HCT116 (cell line): ENCODE data around the gene ANKLE2. TPM values are rescaled to one million over a fixed set of nuclear protein-coding genes. Genes with fewer than 3 reads are reported as not detected.

ENCODE experiments used
- ATAC-seq: fragments of 200-7000 bp; cut with Tn5 transposase; 2 replicates; pipeline ENCODE4 v1.9.1; 2020; ENCODE audit warnings: mild to moderate bottlenecking, moderate library complexity
- BruUV-seq: library from RNA; stranded (reverse); fragments of 400-500 nt; replicated peaks from 2 replicates; lab custom pipeline; 2021; lab: Mats Ljungman, UMichigan
- CTCF ChIA-PET: fragments of 300-600 bp; sonication (Branson Sonifier 250); formaldehyde crosslinking; loops from one replicate; lab custom pipeline; 2021; ENCODE audit warnings: antibody characterized with exemption; lab: Charles Lee
- POLR2A ChIA-PET: fragments of 300-600, 350-600 bp; sonication (Branson Sonifier 250); formaldehyde crosslinking; loops from one replicate; lab custom pipeline; 2021; ENCODE audit warnings: antibody characterized with exemption; lab: Charles Lee
- RAD21 ChIA-PET, 2 experiments: fragments of 300-600 bp; sonication (Branson Sonifier 250); formaldehyde crosslinking; loops; one replicate each; lab custom pipeline; 2023; ENCODE audit warnings: low total read pairs in 2 of 2; ENCODE audit not compliant: uncharacterized antibody in 2 of 2, unreplicated experiment in 2 of 2, low non-redundant PET in 1 of 2; lab: Charles Lee
- DNase-seq: peaks from one replicate; pipeline ENCODE4 v3.0.0-alpha.2; 2010; ENCODE audit warnings: low read depth, low spot score
- H2AFZ ChIP-seq: fragments of 200-600 bp; shearing (Covaris generic), sonication (generic); 2 replicates; pipeline ENCODE4 v1.6.1; 2017; ENCODE audit warnings: low read depth, mixed run types, mixed read lengths, antibody characterized with exemption, low read length; ENCODE audit not compliant: poor library complexity, severe bottlenecking
- H3K27ac ChIP-seq: 2 replicates; pipeline ENCODE4 v1.5.1; 2012; ENCODE audit warnings: low read depth, low read length
- H3K27me3 ChIP-seq: fragments of 200-600 bp; sonication (generic); 2 replicates; pipeline ENCODE4 v1.6.1; 2016; ENCODE audit warnings: mixed run types, low read length, mixed read lengths; ENCODE audit not compliant: insufficient read depth
- H3K36me3 ChIP-seq, 2 experiments: fragments of 200-500 bp in 1 of 2; fragments of 200-600 bp in 1 of 2; sonication (Bioruptor generic) in 1 of 2; sonication (generic) in 1 of 2; 2 replicates each; pipeline versions ENCODE4 v1.5.1 to v1.6.1; 2014 to 2016; ENCODE audit warnings: low read length in 2 of 2, inconsistent platforms in 1 of 2, mixed read lengths in 1 of 2, mixed run types in 1 of 2; ENCODE audit not compliant: insufficient read depth in 2 of 2, control insufficient read depth in 1 of 2
- H3K4me1 ChIP-seq, 2 experiments: fragments of 200-600 bp in 1 of 2; sonication (generic) in 1 of 2; 2 replicates each; pipeline versions ENCODE4 v1.5.1 to v1.6.1; 2012 to 2017; ENCODE audit warnings: low read length in 2 of 2, inconsistent platforms in 1 of 2, mild to moderate bottlenecking in 1 of 2, mixed read lengths in 1 of 2, mixed run types in 1 of 2, moderate library complexity in 1 of 2; ENCODE audit not compliant: insufficient read depth in 2 of 2, control insufficient read depth in 1 of 2
- H3K4me2 ChIP-seq: fragments of 200-600 bp; sonication (generic); 2 replicates; pipeline ENCODE4 v1.6.1; 2017; ENCODE audit warnings: mixed run types, low read length, mixed read lengths
- H3K4me3 ChIP-seq, 2 experiments: fragments of 200-600 bp in 1 of 2; sonication (generic) in 1 of 2; replicated peaks in 1 of 2; 2 replicates each; pipeline ENCODE4 v1.5.1; 2011 to 2016; ENCODE audit warnings: low read length in 2 of 2, control low read depth in 1 of 2, low read depth in 1 of 2, mild to moderate bottlenecking in 1 of 2, mixed read lengths in 1 of 2, mixed run types in 1 of 2
- H3K79me2 ChIP-seq: fragments of 200-600 bp; sonication (generic); 2 replicates; pipeline ENCODE4 v1.6.1; 2017; ENCODE audit warnings: mild to moderate bottlenecking, mixed run types, low read length, moderate library complexity, mixed read lengths; ENCODE audit not compliant: insufficient read depth
- H3K9ac ChIP-seq: fragments of 200-600 bp; sonication (generic); 2 replicates; pipeline ENCODE4 v1.6.1; 2016; ENCODE audit warnings: low read length, mixed read lengths
- H3K9me2 ChIP-seq: fragments of 200-600 bp; sonication (generic), shearing (Covaris generic); 2 replicates; pipeline ENCODE4 v1.6.1; 2017; ENCODE audit warnings: mixed run types, mild to moderate bottlenecking, moderate library complexity; ENCODE audit not compliant: insufficient read depth
- H3K9me3 ChIP-seq, 2 experiments: fragments of 200-500 bp in 1 of 2; fragments of 200-600 bp in 1 of 2; sonication (Bioruptor generic) in 1 of 2; sonication (generic) in 1 of 2; 2 replicates each; pipeline ENCODE4 v1.6.1; 2014 to 2017; ENCODE audit warnings: low read length in 2 of 2, mixed read lengths in 2 of 2, inconsistent platforms in 1 of 2, low read depth in 1 of 2, mild to moderate bottlenecking in 1 of 2, mixed run types in 1 of 2, moderate library complexity in 1 of 2; ENCODE audit not compliant: control insufficient read depth in 1 of 2, insufficient read depth in 1 of 2
- H4K20me1 ChIP-seq: fragments of 200-600 bp; sonication (generic), shearing (Covaris generic); 2 replicates; pipeline ENCODE4 v1.6.1; 2017; ENCODE audit warnings: mixed run types, mild to moderate bottlenecking, moderate library complexity; ENCODE audit not compliant: insufficient read depth
- ATF3 ChIP-seq: IDR thresholded peaks from 2 replicates; pipeline ENCODE4 v1.6.1; 2012
- CEBPB ChIP-seq: IDR thresholded peaks from 2 replicates; pipeline ENCODE4 v1.6.1; 2012; ENCODE audit warnings: low read depth
- CTCF ChIP-seq, 3 experiments: fragments of 200-600 bp in 1 of 3; sonication (generic) in 1 of 3; IDR thresholded peaks in 2 of 3; conservative IDR thresholded peaks in 1 of 3; 2 replicates each; pipeline ENCODE4 v1.5.1; 2012 to 2017; ENCODE audit warnings: low read depth in 2 of 3, low read length in 2 of 3, antibody characterized with exemption in 1 of 3, borderline replicate concordance in 1 of 3, control low read depth in 1 of 3, mild to moderate bottlenecking in 1 of 3, mixed read lengths in 1 of 3, mixed run types in 1 of 3, moderate library complexity in 1 of 3; ENCODE audit not compliant: insufficient read depth in 1 of 3
- ELF1 ChIP-seq: IDR thresholded peaks from 2 replicates; pipeline ENCODE4 v1.6.1; 2012; ENCODE audit warnings: low read depth, borderline replicate concordance
- EZH2 ChIP-seq: fragments of 200-600 bp; sonication (generic); IDR thresholded peaks from 2 replicates; pipeline ENCODE4 v1.6.1; 2017; ENCODE audit warnings: antibody characterized with exemption, mixed run types
- EZH2phosphoT487 ChIP-seq: fragments of 200-600 bp; IDR thresholded peaks from 2 replicates; pipeline ENCODE4 v1.6.1; 2018; ENCODE audit warnings: antibody characterized with exemption, borderline replicate concordance
- JUND ChIP-seq: IDR thresholded peaks from 2 replicates; pipeline ENCODE4 v1.6.1; 2012
- POLR2A ChIP-seq: IDR thresholded peaks from 2 replicates; pipeline ENCODE4 v1.7.0; 2011; ENCODE audit warnings: borderline replicate concordance; ENCODE audit not compliant: insufficient read depth, insufficient read length; ENCODE audit errors: extremely low read depth
- POLR2AphosphoS5 ChIP-seq: IDR thresholded peaks from 2 replicates; pipeline ENCODE4 v1.6.1; 2011; ENCODE audit warnings: mild to moderate bottlenecking, low read depth, low read length, moderate library complexity
- RAD21 ChIP-seq: IDR thresholded peaks from 2 replicates; pipeline ENCODE4 v1.6.1; 2012; ENCODE audit warnings: low read depth, mild to moderate bottlenecking
- SIN3A ChIP-seq: IDR thresholded peaks from 2 replicates; pipeline ENCODE4 v1.6.1; 2012; ENCODE audit warnings: low read depth
- SP1 ChIP-seq: IDR thresholded peaks from 2 replicates; pipeline ENCODE4 v1.6.1; 2012; ENCODE audit warnings: low read depth
- SRF ChIP-seq: IDR thresholded peaks from 2 replicates; pipeline ENCODE4 v1.6.1; 2012; ENCODE audit warnings: low read depth
- TCF7L2 ChIP-seq: IDR thresholded peaks from 2 replicates; pipeline ENCODE4 v1.7.0; 2011; ENCODE audit warnings: borderline replicate concordance, inconsistent platforms; ENCODE audit not compliant: insufficient read depth, insufficient read length; ENCODE audit errors: extremely low read depth
- ZBTB33 ChIP-seq: IDR thresholded peaks from 2 replicates; pipeline ENCODE4 v1.6.1; 2011; ENCODE audit warnings: mild to moderate bottlenecking, low read length, moderate library complexity; ENCODE audit not compliant: insufficient replicate concordance; ENCODE audit errors: extremely low read depth
- intact Hi-C: fragments of 100-400 bp; cut with micrococcal nuclease; formaldehyde crosslinking; loops from 2 replicates; pipeline ENCODE4 v1.10.0; 2022
- total RNA-seq: library from RNA; stranded (reverse); gene quantifications from one replicate; pipeline ENCODE4 v1.2.1, GENCODE V29; 2021; ENCODE audit not compliant: unreplicated experiment

Gene ANKLE2
- total RNA-seq, 1 experiment from 2014 or later: 68.8 TPM

GRCh38 chr12:132789099-132789471 is 27.5 kb upstream of the ANKLE2 start:
- intact Hi-C loops: no loop called here
- Histone ChIP-seq H3K9me3 (no peaks in the 10 kb centered on the region), H4K20me1 (no peaks in the 10 kb centered on the region), H3K27ac (no peak overlapping the region), H2AFZ (no peak overlapping the region), H3K9me2 (no peaks in the 10 kb centered on the region), H3K4me2 (no peak overlapping the region), H3K4me3 (no peak overlapping the region), H3K9ac (no peak overlapping the region), H3K79me2 (no peaks in the 10 kb centered on the region), H3K27me3 (no peaks in the 10 kb centered on the region), H3K36me3 (peaks cover 4 to 7% of the 10 kb centered on the region in 2 experiments; a peak in 3 of 4 replicates), H3K4me1 (no peaks in the 10 kb centered on the region)
- CTCF ChIA-PET: no interaction called here
- RAD21 ChIA-PET: no interaction called here
- POLR2A ChIA-PET: no interaction called here
- DNase-seq: no peak
- TF ChIP-seq ATF3 (no peak), SIN3A (no peak), ELF1 (no peak), SP1 (no peak), CEBPB (no peak), POLR2A (no peak), CTCF (IDR thresholded peaks at IDR 0.05 in 2 of 3, conservative IDR thresholded peaks at IDR 0.05 in 1 of 3; ENCODE audit: borderline replicate concordance in 1 of 3, insufficient read depth in 1 of 3, low read depth in 2 of 3, low read length in 2 of 3) (no peak), SRF (no peak), POLR2AphosphoS5 (no peak), RAD21 (no peak), TCF7L2 (no peak), EZH2 (no peak), ZBTB33 (no peak), JUND (no peak), EZH2phosphoT487 (no peak)
- no TSS peak for BruUV-seq
- no peak for ATAC-seq
